ENCODE measurements around the gene MIPOL1. TPM values are rescaled to one million over a fixed set of nuclear protein-coding genes. Genes with fewer than 3 reads are reported as not detected.

The MIPOL1 gene
- total and polyA plus RNA-seq, 4 donors = 0.51 to 6.6 (median 1.9) TPM

DNA sequence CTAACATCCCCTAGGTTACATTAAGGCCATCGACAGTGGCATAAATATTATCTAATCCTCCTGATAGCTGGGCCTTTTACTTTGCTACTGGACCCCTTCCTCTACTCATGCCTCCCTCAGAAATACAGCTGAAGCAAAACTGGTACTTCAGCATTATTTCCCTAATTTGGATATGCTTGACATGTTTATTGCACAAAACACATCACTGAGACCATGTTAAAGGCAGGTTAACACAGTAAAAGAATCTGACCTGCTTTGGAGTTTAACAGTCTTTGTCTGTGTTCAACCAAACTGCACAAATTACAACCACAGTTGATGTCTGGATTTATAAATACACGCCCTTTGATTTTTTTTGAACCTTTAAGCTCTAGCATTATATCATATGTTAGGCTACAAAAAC is 240.7 kb downstream of the MIPOL1 start:
- Histone ChIP-seq H3K27me3 (ENCODE audit: control insufficient read depth in 4 of 4, insufficient read depth in 4 of 4, low read length in 3 of 4) (no peaks in the 10 kb centered on the region), H3K27ac (ENCODE audit: low read depth in 1 of 2, low read length in 2 of 2) (no peak overlapping the region), H3K9me3 (ENCODE audit: control insufficient read depth in 4 of 4, low read length in 3 of 4) (no peaks in the 10 kb centered on the region), H3K4me3 (ENCODE audit: low read depth in 1 of 3, low read length in 3 of 3) (no peak overlapping the region), H3K9ac (ENCODE audit: low read depth in 1 of 2, low read length in 2 of 2) (no peak overlapping the region), H3K4me1 (ENCODE audit: control insufficient read depth in 4 of 4, insufficient read depth in 4 of 4, low read length in 3 of 4) (peaks cover 0 to 1% (median 0%) of the 10 kb centered on the region in 4 donors), H3K36me3 (ENCODE audit: control insufficient read depth in 4 of 4, insufficient read depth in 3 of 4, low read depth in 1 of 4, low read length in 3 of 4) (no peaks in the 10 kb centered on the region)
- 90% methylated on average over 2 of the region's 2 CpGs for WGBS
- DNase-seq (ENCODE audit: low spot score) = no peak
- TF ChIP-seq, protein P1, sequence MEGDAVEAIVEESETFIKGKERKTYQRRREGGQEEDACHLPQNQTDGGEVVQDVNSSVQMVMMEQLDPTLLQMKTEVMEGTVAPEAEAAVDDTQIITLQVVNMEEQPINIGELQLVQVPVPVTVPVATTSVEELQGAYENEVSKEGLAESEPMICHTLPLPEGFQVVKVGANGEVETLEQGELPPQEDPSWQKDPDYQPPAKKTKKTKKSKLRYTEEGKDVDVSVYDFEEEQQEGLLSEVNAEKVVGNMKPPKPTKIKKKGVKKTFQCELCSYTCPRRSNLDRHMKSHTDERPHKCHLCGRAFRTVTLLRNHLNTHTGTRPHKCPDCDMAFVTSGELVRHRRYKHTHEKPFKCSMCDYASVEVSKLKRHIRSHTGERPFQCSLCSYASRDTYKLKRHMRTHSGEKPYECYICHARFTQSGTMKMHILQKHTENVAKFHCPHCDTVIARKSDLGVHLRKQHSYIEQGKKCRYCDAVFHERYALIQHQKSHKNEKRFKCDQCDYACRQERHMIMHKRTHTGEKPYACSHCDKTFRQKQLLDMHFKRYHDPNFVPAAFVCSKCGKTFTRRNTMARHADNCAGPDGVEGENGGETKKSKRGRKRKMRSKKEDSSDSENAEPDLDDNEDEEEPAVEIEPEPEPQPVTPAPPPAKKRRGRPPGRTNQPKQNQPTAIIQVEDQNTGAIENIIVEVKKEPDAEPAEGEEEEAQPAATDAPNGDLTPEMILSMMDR (IDR thresholded peaks at IDR 0.05; ENCODE audit: low read depth, low read length, missing input control) = no peak
- no peak for TF ChIP-seq TAF1 (conservative IDR thresholded peaks at IDR 0.05)
- no peak for TF ChIP-seq HNF4G (IDR thresholded peaks at IDR 0.05)
- TF ChIP-seq, protein P2, sequence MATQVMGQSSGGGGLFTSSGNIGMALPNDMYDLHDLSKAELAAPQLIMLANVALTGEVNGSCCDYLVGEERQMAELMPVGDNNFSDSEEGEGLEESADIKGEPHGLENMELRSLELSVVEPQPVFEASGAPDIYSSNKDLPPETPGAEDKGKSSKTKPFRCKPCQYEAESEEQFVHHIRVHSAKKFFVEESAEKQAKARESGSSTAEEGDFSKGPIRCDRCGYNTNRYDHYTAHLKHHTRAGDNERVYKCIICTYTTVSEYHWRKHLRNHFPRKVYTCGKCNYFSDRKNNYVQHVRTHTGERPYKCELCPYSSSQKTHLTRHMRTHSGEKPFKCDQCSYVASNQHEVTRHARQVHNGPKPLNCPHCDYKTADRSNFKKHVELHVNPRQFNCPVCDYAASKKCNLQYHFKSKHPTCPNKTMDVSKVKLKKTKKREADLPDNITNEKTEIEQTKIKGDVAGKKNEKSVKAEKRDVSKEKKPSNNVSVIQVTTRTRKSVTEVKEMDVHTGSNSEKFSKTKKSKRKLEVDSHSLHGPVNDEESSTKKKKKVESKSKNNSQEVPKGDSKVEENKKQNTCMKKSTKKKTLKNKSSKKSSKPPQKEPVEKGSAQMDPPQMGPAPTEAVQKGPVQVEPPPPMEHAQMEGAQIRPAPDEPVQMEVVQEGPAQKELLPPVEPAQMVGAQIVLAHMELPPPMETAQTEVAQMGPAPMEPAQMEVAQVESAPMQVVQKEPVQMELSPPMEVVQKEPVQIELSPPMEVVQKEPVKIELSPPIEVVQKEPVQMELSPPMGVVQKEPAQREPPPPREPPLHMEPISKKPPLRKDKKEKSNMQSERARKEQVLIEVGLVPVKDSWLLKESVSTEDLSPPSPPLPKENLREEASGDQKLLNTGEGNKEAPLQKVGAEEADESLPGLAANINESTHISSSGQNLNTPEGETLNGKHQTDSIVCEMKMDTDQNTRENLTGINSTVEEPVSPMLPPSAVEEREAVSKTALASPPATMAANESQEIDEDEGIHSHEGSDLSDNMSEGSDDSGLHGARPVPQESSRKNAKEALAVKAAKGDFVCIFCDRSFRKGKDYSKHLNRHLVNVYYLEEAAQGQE (IDR thresholded peaks at IDR 0.05) = no peak

DNA sequence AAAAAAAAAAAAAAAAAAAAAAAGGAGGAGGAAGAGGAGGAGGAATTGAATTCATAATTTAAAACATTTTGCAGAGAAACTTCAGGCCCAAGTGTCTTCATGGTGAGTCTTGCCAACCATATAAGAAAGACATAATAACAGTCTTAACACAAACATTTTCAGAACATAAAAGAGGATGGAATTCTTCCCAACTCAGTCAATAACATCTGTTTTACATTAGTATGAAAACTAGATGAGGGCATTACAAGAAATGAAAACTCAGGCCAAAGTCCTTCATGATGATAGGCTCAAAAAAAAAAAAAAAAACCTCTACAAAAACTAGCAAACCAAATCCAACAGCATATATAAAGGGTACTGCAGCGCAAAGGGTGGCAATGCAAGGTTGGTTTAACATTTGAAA is 245.7 kb downstream of the MIPOL1 start:
- H3K36me3 ChIP-seq (ENCODE audit: control insufficient read depth in 4 of 4, insufficient read depth in 3 of 4, low read depth in 1 of 4, low read length in 3 of 4) = no peaks in the 10 kb centered on the region
- TF ChIP-seq, protein P2 (IDR thresholded peaks at IDR 0.05) = no peak
- no peak for TF ChIP-seq NR2F2 (IDR thresholded peaks at IDR 0.05)
- no peak for TF ChIP-seq TAF1 (conservative IDR thresholded peaks at IDR 0.05)
- TF ChIP-seq, protein P1 (IDR thresholded peaks at IDR 0.05; ENCODE audit: low read depth, low read length, missing input control) = no peak
- TF ChIP-seq HNF4A (conservative IDR thresholded peaks at IDR 0.05) = no peak
- no peak for TF ChIP-seq FOXA2 (IDR thresholded peaks at IDR 0.05)
- no peak for TF ChIP-seq EGR1 (IDR thresholded peaks at IDR 0.05; ENCODE audit: low read depth in 2 of 2)
- TF ChIP-seq, protein P3, sequence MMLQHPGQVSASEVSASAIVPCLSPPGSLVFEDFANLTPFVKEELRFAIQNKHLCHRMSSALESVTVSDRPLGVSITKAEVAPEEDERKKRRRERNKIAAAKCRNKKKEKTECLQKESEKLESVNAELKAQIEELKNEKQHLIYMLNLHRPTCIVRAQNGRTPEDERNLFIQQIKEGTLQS (IDR thresholded peaks at IDR 0.05) = no peak
- no peak overlapping the region for H3K9ac ChIP-seq (ENCODE audit: low read depth in 1 of 2, low read length in 2 of 2)
- H3K27me3 ChIP-seq (ENCODE audit: control insufficient read depth in 4 of 4, insufficient read depth in 4 of 4, low read length in 3 of 4) = no peaks in the 10 kb centered on the region
- no peak for DNase-seq (ENCODE audit: low spot score)
- H3K9me3 ChIP-seq (ENCODE audit: control insufficient read depth in 4 of 4, low read length in 3 of 4) = no peaks in the 10 kb centered on the region
- no peak overlapping the region for H3K4me3 ChIP-seq (ENCODE audit: low read depth in 1 of 3, low read length in 3 of 3)
- WGBS = 99% methylated on average over 1 of the region's 1 CpG
- H3K27ac ChIP-seq (ENCODE audit: low read depth in 1 of 2, low read length in 2 of 2) = no peak overlapping the region
- peaks cover 0 to 8% (median 4%) of the 10 kb centered on the region in 4 donors for H3K4me1 ChIP-seq (ENCODE audit: control insufficient read depth in 4 of 4, insufficient read depth in 4 of 4, low read length in 3 of 4)
